NOMO-1 treated with dmso at 0.1 percent for 144 hours (cell line): ENCODE data around the gene NSUN5.
"Not testable (repeated sequence)": the region's sequence is repeated elsewhere in the genome, so short reads cannot be mapped to it uniquely, and the experiment has no call there.

ENCODE experiments used
- DNase-seq: peaks from one replicate; lab custom pipeline; 2025; ENCODE audit not compliant: unreplicated experiment; lab: John Stamatoyannopoulos, UW

Gene NSUN5

GRCh38 chr7:73308665-73309214, at the start of gene NSUN5:
TSS of gene NSUN5 (minus strand) at chr7:73308826. CDS start at chr7:73308790, 36 bp downstream.
- DNase-seq, result peak; percentile 99

GRCh38 chr7:73356159-73356558, 47.5 kb upstream of the NSUN5 start:
- DNase-seq, result no peak

- DNase-seq, result no peak
Measured at GRCh38 chr7:73354821-73355220, 46.2 kb upstream of the NSUN5 start.

GRCh38 chr7:73354196-73354595, 45.6 kb upstream of the NSUN5 start:
- no peak for DNase-seq

GRCh38 chr7:73353243-73353642, 44.6 kb upstream of the NSUN5 start:
- no peak for DNase-seq

- DNase-seq, result no peak
Measured at GRCh38 chr7:73352784-73353183, 44.2 kb upstream of the NSUN5 start.

- DNase-seq, result no peak
Measured at GRCh38 chr7:73351447-73352167, 43.0 kb upstream of the NSUN5 start.

GRCh38 chr7:73350306-73351068, 41.9 kb upstream of the NSUN5 start:
- DNase-seq, result no peak

GRCh38 chr7:73349763-73350162, 41.1 kb upstream of the NSUN5 start:
- no peak for DNase-seq

- DNase-seq, result no peak
Measured at GRCh38 chr7:73345951-73346350, 37.3 kb upstream of the NSUN5 start.

GRCh38 chr7:73345538-73345937, 36.9 kb upstream of the NSUN5 start:
- no peak for DNase-seq

GRCh38 chr7:73343671-73344380, 35.2 kb upstream of the NSUN5 start:
- no peak for DNase-seq

- DNase-seq, result no peak
Measured at GRCh38 chr7:73342645-73343044, 34.0 kb upstream of the NSUN5 start.

- peak; percentile 93 for DNase-seq
Measured at GRCh38 chr7:73341877-73342276, 33.3 kb upstream of the NSUN5 start.

- DNase-seq, result no peak
Measured at GRCh38 chr7:73340514-73340913, 31.9 kb upstream of the NSUN5 start.

- no peak for DNase-seq
Measured at GRCh38 chr7:73338321-73338720, 29.7 kb upstream of the NSUN5 start.

- DNase-seq, result no peak
Measured at GRCh38 chr7:73332447-73332846, 23.8 kb upstream of the NSUN5 start.

GRCh38 chr7:73330772-73331171, 22.1 kb upstream of the NSUN5 start:
- DNase-seq, result no peak

GRCh38 chr7:73329861-73330581, 21.4 kb upstream of the NSUN5 start:
- DNase-seq, result no peak

- DNase-seq, result no peak
Measured at GRCh38 chr7:73328696-73329095, 20.1 kb upstream of the NSUN5 start.

GRCh38 chr7:73327922-73328321, 19.3 kb upstream of the NSUN5 start, which contains the start of the genes FKBP6 and TRIM50:
TSS of gene FKBP6 (plus strand) at chr7:73328161. CDS start at chr7:73328429, 268 bp downstream.
TSS of gene TRIM50 (minus strand) at chr7:73328082. CDS start at chr7:73324787, 3,295 bp downstream.
- not testable (repeated sequence) for DNase-seq
